ENCODE data around the gene OIP5.

DNA sequence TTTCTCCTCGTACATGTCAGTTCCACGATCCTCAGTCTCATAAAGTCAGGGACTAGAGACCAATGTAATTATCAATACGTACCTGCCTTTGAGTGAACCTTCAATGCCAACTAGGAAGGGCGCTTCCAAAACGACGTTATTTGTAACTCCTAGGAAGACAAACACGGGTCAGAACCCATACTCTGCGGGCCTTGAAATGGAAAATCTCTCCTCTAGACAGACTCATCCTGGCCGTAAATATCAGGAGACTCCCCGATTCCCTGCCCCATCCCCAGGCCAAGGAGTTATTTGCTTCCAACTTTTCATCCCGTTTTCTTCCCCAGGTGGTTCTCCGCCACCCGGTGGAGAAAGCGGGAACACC lies 578 bp downstream of the OIP5 start:
- TF ChIP-seq, protein P1, sequence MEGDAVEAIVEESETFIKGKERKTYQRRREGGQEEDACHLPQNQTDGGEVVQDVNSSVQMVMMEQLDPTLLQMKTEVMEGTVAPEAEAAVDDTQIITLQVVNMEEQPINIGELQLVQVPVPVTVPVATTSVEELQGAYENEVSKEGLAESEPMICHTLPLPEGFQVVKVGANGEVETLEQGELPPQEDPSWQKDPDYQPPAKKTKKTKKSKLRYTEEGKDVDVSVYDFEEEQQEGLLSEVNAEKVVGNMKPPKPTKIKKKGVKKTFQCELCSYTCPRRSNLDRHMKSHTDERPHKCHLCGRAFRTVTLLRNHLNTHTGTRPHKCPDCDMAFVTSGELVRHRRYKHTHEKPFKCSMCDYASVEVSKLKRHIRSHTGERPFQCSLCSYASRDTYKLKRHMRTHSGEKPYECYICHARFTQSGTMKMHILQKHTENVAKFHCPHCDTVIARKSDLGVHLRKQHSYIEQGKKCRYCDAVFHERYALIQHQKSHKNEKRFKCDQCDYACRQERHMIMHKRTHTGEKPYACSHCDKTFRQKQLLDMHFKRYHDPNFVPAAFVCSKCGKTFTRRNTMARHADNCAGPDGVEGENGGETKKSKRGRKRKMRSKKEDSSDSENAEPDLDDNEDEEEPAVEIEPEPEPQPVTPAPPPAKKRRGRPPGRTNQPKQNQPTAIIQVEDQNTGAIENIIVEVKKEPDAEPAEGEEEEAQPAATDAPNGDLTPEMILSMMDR (IDR thresholded peaks at IDR 0.05): peak in 2 of 3 experiments; percentile 36 to 63
- TF ChIP-seq POLR2A (IDR thresholded peaks at IDR 0.05): no peak

Measured in vagina (tissue), 2 donors.